Inflammatory macrophage treated with lipopolysaccharide for 1 hour (primary cell): ENCODE measurements around the gene DNAI1.

ENCODE experiments used
- DNase-seq, 2 donors: peaks; one replicate each; pipeline ENCODE4 v3.0.0-alpha.2; 2020 to 2022

Gene DNAI1

DNA sequence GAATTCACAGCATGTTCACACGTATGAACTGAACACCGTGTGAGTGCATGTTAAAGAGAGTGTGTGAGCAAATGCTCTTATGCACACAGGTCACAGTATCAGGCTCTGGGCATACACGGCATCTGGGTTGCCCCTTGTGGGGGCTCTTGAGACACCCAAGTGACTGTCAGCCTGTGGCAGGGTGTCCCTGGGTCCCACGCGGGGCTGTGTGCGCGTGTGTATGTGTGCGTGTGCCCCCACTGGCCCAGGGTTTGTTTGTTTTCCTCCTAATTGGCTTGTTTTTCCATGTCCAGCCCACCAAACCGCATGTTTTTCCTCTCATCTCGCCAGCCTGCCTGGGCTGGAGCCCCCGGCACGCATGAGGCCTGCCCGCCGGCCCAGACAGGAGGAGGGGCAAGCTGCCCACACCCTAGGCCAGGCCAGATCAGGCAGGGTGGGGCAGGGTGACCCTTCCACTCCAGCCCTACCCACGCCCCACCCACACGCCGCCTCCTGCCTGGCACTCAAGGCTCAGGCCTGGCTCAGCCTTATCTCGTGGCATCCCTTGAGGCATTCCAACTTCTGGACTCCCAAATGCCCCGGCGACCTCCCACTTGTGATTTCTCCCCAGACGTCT, 102.1 kb downstream of the DNAI1 start:
- no peak for DNase-seq

DNA sequence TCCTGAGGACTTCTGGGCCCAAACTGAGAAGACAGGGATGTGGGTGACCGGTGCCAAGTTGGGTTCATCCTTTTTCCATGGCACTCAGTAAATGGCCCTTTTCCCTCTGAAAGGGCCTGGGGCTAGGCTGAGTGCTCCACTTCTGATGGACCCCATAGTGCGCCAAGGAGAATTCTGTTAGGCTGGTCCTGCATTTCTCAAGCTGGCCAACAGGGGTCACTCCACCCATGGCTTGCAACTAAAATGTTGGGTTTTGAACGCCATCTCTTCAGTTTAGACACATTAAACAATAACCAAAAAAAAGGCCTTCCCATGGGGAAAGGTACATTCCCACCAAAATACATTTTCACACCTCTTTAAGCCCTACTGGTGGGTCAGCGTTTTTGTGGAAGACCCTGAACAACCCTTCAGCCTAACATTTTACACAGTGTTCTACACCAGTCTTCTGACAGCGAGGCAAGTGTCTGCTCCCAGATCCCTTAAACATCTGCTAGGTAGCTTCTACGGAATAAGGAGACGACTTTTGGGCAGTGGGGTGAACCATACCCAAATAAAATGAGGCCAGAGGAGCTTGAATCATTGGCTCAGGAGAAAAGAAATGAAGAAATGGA, 103.6 kb downstream of the DNAI1 start:
- peak in 1 of 2 donors; percentile 61 for DNase-seq

DNA sequence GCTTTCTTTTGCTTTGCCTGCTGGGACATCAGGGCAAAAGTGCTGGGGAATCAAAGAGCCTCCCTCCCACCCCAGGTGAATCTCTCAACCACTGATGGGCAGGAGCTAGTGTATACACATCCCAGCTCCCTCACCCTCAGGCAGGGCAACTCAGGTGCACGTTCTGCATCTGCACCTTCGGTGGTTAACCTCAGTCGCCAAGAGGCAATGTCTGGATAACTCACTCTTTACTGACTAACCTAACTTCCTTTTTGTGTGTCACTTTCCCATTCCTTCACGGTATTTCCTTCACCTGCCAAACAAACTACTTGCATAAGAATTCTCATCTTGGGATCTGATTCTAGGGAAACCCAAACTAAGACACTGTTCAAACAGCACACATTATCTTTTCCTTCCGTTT, 104.7 kb downstream of the DNAI1 start:
- no peak for DNase-seq

DNA sequence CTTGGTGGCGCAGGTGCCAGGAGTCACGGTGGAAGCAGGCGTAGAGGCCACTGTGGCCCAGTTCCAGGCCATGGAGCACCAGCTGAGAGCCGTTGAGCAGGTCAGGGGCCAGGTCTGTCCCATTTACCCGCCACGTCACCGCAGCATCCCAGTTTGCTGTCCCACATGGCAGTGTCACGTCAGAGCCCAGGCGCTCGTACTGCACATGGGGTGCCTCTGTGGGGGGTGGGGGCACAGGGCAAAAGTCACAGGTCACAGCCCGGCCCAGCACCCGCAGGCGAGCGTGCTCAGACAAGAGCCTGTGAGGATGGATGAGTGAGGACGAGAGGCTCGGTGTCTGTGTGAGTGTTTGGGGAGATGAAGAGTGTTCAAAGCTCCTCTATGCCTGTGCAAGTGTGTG, 106.0 kb downstream of the DNAI1 start:
- no peak for DNase-seq

DNA sequence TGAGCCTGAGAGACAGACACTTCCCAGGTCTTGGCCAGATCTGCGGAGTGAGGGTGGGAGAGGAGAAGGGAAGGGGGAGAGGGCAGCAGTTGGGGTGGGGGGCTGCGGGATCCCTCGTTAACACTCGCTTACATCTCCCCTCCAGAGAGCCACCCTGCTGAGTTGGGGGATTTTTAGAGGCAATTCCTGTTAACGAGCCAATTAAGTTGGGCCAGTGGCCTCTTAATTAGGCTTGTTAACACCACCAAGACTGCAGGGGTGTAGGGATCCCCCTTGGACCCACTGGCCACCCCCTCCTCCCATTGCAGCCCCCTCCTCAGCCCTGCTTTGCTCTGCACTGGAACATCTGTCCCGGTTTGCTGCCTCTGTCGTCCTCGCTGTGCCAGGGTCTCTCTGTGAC, 107.3 kb downstream of the DNAI1 start:
- no peak for DNase-seq

DNA sequence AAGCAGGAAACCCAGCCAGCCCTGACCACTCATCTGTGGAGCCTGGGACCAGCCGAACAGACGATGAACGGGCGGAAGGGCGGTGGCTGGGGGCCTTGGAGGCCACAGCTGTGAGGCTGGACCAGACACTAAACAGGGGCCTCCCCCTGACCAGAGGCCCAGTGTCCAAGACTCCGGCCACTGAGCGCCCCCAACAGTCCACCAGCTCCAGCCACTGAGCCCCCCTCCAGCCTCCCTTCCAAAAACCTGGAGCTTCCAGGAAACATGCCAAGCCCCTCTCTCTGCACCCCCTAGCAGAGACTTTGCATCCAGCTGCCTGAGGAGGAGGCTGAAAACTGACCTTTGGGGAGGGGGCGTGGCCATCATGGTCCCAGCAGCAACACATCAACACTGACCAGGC, 107.7 kb downstream of the DNAI1 start:
- no peak for DNase-seq

DNA sequence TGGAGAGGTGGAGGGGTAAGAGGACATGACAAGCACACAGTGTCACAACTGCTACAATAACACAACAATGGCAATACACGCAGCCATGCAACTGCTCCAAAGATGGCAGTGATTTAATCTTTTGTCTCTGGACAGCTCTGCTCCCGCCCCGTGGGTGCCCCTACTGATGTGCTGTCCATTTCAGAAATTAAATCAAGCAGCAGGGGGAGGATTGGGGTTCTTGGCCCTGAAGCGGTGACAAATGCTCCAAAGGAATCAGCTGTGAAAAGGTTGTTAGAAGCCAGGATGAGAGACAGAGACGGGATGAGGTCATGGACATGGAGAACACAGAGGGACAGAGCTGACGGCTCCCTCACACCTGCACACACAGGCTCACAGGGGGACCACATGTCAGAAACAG, 108.4 kb downstream of the DNAI1 start:
- DNase-seq = no peak

DNA sequence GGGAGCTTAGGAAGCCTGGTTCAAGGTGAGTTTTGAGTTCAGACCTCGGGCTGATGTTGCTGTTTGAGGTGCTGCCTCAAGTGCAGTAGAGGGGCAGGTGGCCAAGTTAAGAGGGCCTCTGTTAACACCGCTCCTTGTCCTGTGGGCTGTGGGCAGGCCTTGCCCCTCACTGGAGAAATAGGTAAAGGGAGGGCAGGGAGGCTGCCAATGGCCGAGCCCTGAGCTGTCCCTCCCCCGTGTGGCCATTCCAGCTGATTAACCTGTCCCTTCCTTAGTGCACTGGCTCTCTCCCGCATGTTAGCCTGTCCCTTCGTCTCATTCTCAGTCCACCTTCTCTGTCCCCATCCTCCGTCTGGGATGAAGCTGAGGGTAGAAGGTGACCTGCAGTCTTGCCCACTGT, 109.5 kb downstream of the DNAI1 start:
- no peak for DNase-seq

DNA sequence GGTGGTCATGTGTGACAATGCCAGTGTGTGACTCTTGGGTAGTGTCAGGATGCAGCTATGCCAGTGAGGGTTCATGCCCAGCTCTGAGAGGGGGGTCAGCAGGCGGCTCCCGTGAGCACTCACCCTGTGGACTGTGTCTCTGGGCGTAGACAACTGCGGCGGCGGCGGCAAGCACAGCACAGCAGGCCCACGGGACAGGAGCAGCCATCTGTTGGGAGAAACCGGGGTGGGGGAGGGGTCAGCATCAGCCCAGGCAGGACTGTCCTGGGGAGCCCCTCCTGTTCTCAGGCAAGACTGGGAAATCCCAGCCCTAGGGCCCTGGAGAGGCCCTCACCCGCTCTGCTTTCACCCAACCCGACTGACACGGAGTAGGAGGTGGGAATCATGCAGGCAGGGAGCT, 110.2 kb downstream of the DNAI1 start:
- no peak for DNase-seq

DNA sequence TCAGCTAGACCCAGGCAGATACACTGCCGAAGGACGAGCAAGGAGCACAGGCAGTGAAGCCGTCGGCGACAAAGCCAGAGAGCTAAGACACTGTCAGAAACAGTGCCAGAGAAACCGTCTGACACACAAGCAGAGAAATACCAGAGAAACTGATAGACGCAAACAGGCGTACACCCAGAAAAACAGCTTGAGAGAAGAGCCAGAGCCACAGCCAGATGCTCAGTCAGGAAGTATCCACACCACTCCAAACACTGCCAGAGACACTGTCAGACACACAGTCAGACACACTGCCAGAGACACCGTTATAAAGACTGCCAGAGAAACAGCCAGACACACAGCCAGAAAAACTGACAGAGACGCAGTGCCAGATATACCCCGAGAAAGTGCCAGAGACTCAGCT, 111.8 kb downstream of the DNAI1 start:
- DNase-seq = no peak
